Thymus (tissue), 11 donors: Measurements from ENCODE around the gene ABCA13. TPM values are rescaled to one million over a fixed set of nuclear protein-coding genes. Genes with fewer than 3 reads are reported as not detected.

ENCODE experiments used
- DNase-seq, 9 donors: peaks; one replicate each; pipeline ENCODE4 v3.0.0-alpha.2; 2013; ENCODE audit warnings: low spot score in 9 of 9, low read depth in 6 of 9, missing footprints in 1 of 9
- H3K27ac ChIP-seq, 2 donors: one replicate each; pipeline ENCODE4 v1.5.1; 2013; ENCODE audit warnings: control low read depth in 1 of 2, low read depth in 1 of 2, low read length in 1 of 2, mild to moderate bottlenecking in 1 of 2, moderate library complexity in 1 of 2
- H3K27me3 ChIP-seq, 2 donors: one replicate each; pipeline ENCODE4 v1.5.1; 2013; ENCODE audit warnings: low read length in 1 of 2; ENCODE audit not compliant: control insufficient read depth in 2 of 2, insufficient read depth in 1 of 2
- H3K36me3 ChIP-seq, 2 donors: one replicate each; pipeline ENCODE4 v1.5.1; 2013; ENCODE audit warnings: low read length in 1 of 2, mild to moderate bottlenecking in 1 of 2, moderate library complexity in 1 of 2; ENCODE audit not compliant: control insufficient read depth in 2 of 2, insufficient read depth in 2 of 2
- H3K4me1 ChIP-seq, 2 donors: one replicate each; pipeline ENCODE4 v1.5.1; 2013; ENCODE audit warnings: low read length in 2 of 2; ENCODE audit not compliant: control insufficient read depth in 2 of 2, insufficient read depth in 2 of 2
- H3K4me3 ChIP-seq, 2 donors: one replicate each; pipeline ENCODE4 v1.5.1; 2013; ENCODE audit warnings: low read length in 2 of 2, control low read depth in 1 of 2, mild to moderate bottlenecking in 1 of 2
- H3K9me3 ChIP-seq, 2 donors: one replicate each; pipeline ENCODE4 v1.5.1; 2013; ENCODE audit warnings: low read length in 1 of 2, mild to moderate bottlenecking in 1 of 2; ENCODE audit not compliant: control insufficient read depth in 2 of 2, insufficient read depth in 1 of 2
- WGBS: extraction: QIAGEN DNeasy Blood & Tissue Kit; methylation state at CpG from one replicate; pipeline ENCODE4 v1.1.7; 2013; 5-methylcytosine and 5-hydroxymethylcytosine counted together
- polyA plus RNA-seq: library from polyadenylated mRNA; stranded (reverse); fragments of 200-250 nt; gene quantifications from one replicate; pipeline ENCODE4 v1.2.3, GENCODE V29; 2013
- total RNA-seq: library from RNA; stranded (reverse); fragments of 120-200 nt; gene quantifications from one replicate; pipeline ENCODE4 v1.2.4, GENCODE V29; 2013
- donor health status: healthy.

Gene ABCA13
- total and polyA plus RNA-seq, 2 donors, result 0.76 to 0.91 TPM

DNA sequence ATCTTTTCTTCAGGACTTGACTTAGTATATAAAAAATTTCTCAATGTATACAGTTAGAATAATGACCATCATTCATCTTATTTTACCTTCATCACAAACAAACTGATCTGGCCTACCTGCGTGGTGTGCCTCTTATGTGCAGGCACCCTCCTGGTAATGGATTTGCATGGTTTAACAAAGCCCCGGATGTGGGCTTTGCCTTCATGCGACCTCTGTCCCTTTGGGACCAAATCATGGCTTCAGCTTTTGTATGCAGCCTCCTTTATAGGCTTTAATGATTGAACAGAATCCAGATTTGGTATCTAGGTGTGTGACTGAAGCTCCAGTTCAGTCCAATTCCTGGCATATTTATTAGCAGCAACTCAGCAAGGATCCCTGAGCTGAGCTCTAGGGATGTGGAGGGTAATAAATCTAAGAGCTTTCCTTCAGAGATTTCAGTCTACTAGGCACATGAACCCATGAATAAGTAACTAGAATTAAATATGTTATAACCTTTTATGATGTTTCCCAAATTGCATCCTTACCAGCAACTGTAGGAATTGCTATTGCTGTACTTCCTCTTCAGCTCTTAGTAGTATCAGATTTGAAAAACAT lies 256.9 kb downstream of the ABCA13 start:
- Histone ChIP-seq H3K27me3 (no peaks in the 10 kb centered on the region), H3K4me3 (no peak overlapping the region), H3K36me3 (no peaks in the 10 kb centered on the region), H3K4me1 (no peaks in the 10 kb centered on the region), H3K27ac (no peak overlapping the region), H3K9me3 (no peaks in the 10 kb centered on the region)
- DNase-seq, result no peak
- 95% methylated on average over 3 of the region's 3 CpGs for whole genome bisulfite sequencing

DNA sequence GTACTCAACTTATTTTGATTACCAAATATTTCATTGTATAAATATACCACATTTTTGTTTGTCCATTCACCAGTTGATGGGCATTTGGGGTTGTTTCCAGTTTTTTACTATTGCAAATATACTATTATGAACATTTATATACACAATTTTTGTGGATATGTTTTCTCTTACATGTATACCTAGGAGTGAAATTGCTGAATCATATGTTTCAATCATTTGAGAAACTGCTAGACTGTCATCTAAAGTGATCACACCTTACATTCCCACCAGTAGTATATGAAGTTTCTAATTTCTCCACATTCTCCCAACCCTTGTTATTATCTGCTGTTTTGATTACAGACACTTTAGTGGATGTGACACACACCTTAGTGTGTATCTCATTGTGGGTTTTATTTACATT lies 257.9 kb downstream of the ABCA13 start:
- DNase-seq, result no peak
- Histone ChIP-seq H3K9me3 (no peaks in the 10 kb centered on the region), H3K4me1 (no peaks in the 10 kb centered on the region), H3K27me3 (no peaks in the 10 kb centered on the region), H3K27ac (no peak overlapping the region), H3K4me3 (no peak overlapping the region), H3K36me3 (no peaks in the 10 kb centered on the region)

DNA sequence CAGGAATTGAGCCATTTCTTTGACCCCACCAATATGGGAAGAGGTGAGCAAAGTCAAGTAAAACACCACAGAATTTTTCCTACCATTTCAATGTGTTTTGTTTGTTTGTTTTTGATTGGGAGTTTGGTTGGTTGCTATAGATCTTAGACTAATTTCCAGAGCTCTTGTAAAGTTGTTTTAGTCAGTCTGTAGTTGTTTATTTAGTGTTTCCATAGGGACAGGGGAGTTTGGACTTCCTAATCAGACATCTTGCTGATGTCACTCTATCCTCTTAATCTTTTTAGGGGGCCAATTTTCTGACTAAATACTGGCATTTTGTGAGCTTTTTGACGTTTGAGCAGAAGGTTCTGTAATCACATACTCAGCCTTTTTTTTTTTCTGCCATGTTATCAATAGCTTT lies 266.9 kb downstream of the ABCA13 start:
- no peak overlapping the region for H3K27ac ChIP-seq
- H3K4me1 ChIP-seq, result no peaks in the 10 kb centered on the region
- H3K9me3 ChIP-seq, result no peaks in the 10 kb centered on the region
- no peaks in the 10 kb centered on the region for H3K36me3 ChIP-seq
- no peak for DNase-seq
- no peaks in the 10 kb centered on the region for H3K27me3 ChIP-seq
- no peak overlapping the region for H3K4me3 ChIP-seq
- 77% methylated on average over 1 of the region's 1 CpG for WGBS

DNA sequence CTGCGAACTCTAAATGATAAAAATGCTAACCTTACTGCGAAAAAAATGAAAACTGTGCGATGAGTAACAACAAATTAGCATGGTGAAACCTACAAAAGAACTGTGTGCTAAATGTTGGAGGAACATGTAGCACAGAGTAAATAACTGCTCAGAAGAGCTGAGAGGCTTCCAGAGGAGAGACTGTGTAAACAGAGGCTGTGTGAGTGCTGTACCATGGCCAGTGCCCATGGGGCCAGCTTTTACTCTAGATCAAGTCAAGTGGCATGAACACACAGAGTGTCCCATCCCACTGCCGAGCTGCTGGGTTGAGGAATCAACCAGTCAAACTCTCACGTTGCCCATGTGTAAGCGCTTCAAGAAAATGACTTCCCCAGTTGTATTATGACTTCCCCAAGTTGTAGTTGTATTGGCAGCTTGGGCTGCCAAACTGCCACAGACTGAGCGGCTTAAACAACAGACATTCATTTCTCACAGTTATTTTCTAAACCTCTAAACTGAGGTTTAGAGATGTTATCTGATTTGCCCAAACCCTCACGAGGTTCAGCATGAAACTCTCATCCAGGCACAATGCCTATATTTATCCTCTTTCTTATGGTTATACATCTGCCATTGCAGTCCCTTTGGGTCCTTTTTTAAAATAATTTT lies 270.7 kb downstream of the ABCA13 start:
- WGBS, result 80% methylated on average over 8 of the region's 8 CpGs
- no peaks in the 10 kb centered on the region for H3K9me3 ChIP-seq
- no peaks in the 10 kb centered on the region for H3K36me3 ChIP-seq
- peak in 1 of 9 donors; percentile 12 for DNase-seq
- no peaks in the 10 kb centered on the region for H3K4me1 ChIP-seq
- H3K4me3 ChIP-seq, result no peak overlapping the region
- no peaks in the 10 kb centered on the region for H3K27me3 ChIP-seq
- no peak overlapping the region for H3K27ac ChIP-seq

DNA sequence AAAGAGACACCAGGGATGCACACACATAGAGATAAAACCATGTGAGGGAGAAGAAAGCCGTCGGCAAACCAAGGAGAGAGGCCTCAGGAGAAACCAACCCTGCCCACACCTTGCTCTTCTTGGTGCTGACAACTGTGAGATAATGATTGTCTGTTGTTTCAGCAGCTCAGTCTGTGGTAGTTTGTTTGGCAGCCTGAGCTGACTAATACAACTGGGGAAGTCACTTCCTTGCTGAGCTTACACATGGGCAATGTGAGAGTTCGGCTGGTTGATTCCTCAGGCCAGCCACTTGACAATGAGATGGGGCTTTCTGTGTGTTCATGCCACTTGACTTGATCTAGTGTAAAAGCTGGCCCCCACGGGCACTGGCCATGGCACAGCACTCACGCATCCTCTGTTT lies 271.8 kb downstream of the ABCA13 start:
- Histone ChIP-seq H3K4me1 (no peaks in the 10 kb centered on the region), H3K27ac (no peak overlapping the region), H3K36me3 (no peaks in the 10 kb centered on the region), H3K9me3 (no peaks in the 10 kb centered on the region), H3K27me3 (no peaks in the 10 kb centered on the region), H3K4me3 (no peak overlapping the region)
- no peak for DNase-seq
- WGBS, result 93% methylated on average over 5 of the region's 5 CpGs

DNA sequence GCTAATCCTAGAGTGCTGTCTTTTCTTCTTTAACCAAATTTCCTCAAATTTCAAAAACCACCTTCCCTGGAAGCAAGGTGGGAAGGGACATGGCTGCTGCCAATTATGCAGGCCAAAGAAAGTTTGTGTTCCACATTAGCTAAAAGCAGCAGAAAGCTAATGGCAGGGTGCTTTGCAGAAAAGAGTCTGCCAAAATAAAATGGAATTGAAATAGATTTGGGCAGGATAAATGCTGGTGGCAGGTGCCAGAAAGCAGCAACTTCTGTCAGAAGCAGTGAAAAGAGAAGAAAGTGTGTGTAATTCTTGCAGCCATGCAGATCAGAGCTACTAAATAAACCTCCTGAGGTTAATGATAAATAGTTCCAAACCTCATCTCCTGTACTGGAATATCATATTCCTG lies 275.5 kb downstream of the ABCA13 start:
- Histone ChIP-seq H3K36me3 (no peaks in the 10 kb centered on the region), H3K9me3 (no peaks in the 10 kb centered on the region), H3K4me1 (no peaks in the 10 kb centered on the region), H3K27ac (no peak overlapping the region), H3K27me3 (no peaks in the 10 kb centered on the region), H3K4me3 (no peak overlapping the region)
- DNase-seq, result no peak

DNA sequence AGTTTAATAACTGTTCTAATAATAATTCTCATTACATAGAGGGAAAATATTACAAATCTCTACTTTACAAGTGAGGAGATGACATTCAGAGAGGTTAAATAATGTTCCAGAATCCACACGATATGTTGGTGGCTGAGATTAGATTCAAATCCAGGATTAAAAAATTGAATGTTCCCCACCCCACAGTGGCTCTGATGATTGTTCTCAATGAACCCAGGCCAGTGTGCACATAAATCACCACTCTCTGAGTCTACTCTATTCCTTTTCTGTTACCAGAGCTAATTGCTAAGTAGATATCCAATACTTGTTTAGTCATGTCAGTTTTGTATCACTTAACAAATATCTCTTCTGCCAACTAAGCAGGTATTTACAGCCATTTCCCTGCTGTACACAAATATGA lies 281.0 kb downstream of the ABCA13 start:
- Histone ChIP-seq H3K36me3 (no peaks in the 10 kb centered on the region), H3K4me3 (no peak overlapping the region), H3K27ac (no peak overlapping the region), H3K27me3 (no peaks in the 10 kb centered on the region), H3K9me3 (no peaks in the 10 kb centered on the region), H3K4me1 (no peaks in the 10 kb centered on the region)
- no peak for DNase-seq
- 99% methylated on average over 1 of the region's 1 CpG for WGBS

DNA sequence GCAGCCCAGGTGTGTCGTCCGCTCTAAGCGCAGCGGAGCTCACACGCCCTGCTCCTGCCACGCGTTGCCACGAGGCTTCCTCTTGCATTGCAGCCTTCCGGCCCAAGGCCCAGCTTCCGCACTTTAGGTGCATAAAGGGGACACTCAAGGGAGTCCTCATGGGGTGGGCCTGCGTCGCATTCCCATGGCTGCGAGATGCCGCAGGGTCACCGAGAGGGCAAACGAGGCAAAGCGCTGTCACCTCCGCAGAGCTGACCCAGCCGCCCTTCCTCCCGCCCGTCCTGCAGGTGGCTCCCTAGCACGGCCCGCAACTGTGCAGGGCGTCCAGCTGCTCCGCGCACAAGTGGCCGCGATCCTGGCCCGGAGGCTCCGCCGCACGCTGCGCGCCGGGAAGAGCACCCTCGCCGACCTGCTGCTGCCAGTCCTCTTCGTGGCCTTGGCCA lies 283.5 kb downstream of the ABCA13 start:
- DNase-seq, result peak in 1 of 9 donors; percentile 8
- WGBS, result 97% methylated on average over 38 of the region's 38 CpGs

DNA sequence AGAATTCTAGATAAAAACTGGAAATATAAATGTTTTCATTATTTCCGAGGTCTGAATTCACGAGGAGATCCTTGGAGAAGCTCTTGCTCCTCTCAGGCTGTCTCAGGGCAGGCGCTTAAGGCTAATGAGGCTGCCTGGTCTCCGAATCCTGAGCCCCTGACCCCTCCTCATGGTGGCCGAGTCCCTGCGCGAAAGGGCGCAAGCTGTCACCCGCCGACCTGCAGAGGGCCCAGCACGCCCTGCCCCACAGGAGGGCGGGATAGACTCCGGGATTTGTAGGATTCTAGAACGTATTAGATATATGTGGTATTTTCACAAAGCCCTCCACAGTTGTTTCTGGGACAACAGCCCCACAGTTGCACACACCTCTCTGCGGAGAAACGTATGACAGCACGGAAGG lies 284.1 kb downstream of the ABCA13 start:
- 98% methylated on average over 17 of the region's 17 CpGs for WGBS
- no peak overlapping the region for H3K27ac ChIP-seq
- DNase-seq, result no peak
- no peaks in the 10 kb centered on the region for H3K9me3 ChIP-seq
- no peak overlapping the region for H3K4me3 ChIP-seq
- no peaks in the 10 kb centered on the region for H3K36me3 ChIP-seq
- H3K4me1 ChIP-seq, result no peaks in the 10 kb centered on the region
- no peaks in the 10 kb centered on the region for H3K27me3 ChIP-seq

More for the DNA sequence above, 283.5 kb downstream of the ABCA13 start:
- no peaks in the 10 kb centered on the region for H3K4me1 ChIP-seq
- H3K4me3 ChIP-seq, result no peak overlapping the region
- no peaks in the 10 kb centered on the region for H3K27me3 ChIP-seq
- H3K36me3 ChIP-seq, result no peaks in the 10 kb centered on the region
- H3K27ac ChIP-seq, result no peak overlapping the region
- H3K9me3 ChIP-seq, result no peaks in the 10 kb centered on the region
